Stimulated activated CD4-positive, alpha-beta T cell treated with anti-CD3 and anti-CD28 coated beads, Interleukin-2, amount 100 ng/mL, for 24 hours (primary cell): ENCODE results near the gene PNPLA3.

Experiments
- DNase-seq, 2 donors: peaks; one replicate each; pipeline ENCODE4 v3.0.0-alpha.2; 2020

Gene PNPLA3

GRCh38 chr22:43925433-43926348 lies 2.1 kb downstream of the PNPLA3 start:
- DNase-seq: no peak

DNA sequence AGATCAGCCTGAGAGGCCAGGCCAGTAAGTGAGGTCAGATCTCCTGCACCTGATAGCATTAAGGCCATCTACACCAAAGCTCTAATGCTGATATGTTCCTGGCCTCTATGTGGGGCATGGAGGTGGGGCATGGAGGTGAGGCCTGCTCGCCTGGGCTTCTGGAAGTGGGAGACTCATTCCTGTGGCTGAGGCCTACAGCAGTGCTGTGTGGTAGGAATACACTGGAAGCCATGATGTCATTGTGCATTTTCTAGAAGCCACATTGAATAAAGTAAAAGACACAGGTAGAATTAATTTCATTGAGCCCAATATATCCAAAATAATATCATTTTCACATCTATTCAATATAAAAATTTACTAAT lies 2.7 kb downstream of the PNPLA3 start:
- no peak for DNase-seq

DNA sequence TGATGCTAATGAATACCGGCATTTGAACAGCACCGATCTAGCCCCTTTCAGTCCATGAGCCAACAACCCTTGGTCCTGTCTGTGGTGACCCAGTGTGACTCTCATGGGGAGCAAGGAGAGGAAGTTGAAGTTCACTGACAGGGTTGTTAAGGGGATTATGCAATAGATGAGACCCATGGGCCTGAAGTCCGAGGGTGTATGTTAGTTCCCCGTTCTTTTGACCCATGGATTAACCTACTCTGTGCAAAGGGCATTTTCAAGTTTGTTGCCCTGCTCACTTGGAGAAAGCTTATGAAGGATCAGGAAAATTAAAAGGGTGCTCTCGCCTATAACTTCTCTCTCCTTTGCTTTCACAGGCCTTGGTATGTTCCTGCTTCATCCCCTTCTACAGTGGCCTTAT lies 4.9 kb downstream of the PNPLA3 start:
- no peak for DNase-seq

DNA sequence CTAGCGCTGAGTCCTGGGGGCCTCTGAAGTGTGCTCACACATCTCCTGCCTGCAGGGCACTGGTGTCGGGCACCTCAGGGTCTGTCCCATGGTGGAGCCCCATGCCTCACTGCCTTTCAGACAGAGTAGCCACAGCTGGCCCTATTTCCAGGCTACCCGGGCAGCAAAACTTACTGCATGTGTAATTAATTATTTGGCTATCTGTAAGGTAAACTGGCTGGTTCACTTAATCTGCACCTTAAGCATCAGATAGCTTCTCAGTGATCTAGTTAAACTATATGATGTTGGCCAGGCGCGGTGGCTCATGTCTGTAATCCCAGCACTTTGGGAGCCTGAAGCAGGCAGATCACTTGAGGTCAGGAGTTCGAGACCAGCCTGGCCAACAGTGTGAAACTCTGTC lies 5.3 kb downstream of the PNPLA3 start:
- DNase-seq: no peak

DNA sequence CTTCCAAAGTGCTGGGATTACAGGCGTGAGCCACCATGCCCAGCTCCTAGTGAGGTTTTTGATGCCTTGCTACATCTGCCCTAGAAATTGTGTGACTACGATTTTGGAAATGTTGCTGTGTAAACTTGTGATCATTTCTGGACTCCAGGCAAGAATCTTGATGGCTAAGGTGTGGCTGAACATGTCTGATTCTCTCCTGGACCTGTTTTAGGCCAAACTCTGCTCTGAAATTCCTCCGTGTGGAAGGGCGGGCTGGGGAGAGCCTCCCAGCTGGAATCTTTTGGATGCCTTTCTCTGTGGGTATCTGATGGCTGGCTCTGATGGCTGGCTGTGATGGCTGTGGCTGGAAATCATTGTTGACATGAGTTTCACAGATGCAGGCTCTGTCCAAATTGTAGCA lies 8.2 kb downstream of the PNPLA3 start:
- no peak for DNase-seq

DNA sequence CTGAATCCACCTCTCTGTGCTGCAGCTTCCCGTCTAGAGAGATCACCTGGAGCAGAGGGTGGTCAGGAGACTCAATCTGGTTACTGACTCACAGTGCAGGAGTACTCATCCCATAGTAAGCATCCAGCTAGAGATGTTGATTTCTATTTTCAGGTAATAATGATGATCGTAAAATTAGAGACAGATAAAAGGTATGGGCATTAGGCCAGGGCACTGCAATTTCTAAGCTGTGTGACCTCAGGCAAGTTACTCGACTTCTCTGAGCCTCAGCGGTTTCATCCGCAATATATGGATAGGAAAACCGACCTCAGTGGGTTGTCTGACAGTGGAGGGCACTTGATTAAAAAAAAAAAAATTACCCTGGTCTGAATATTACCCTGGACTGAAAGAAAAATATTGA lies 17.8 kb downstream of the PNPLA3 start:
- DNase-seq: no peak

DNA sequence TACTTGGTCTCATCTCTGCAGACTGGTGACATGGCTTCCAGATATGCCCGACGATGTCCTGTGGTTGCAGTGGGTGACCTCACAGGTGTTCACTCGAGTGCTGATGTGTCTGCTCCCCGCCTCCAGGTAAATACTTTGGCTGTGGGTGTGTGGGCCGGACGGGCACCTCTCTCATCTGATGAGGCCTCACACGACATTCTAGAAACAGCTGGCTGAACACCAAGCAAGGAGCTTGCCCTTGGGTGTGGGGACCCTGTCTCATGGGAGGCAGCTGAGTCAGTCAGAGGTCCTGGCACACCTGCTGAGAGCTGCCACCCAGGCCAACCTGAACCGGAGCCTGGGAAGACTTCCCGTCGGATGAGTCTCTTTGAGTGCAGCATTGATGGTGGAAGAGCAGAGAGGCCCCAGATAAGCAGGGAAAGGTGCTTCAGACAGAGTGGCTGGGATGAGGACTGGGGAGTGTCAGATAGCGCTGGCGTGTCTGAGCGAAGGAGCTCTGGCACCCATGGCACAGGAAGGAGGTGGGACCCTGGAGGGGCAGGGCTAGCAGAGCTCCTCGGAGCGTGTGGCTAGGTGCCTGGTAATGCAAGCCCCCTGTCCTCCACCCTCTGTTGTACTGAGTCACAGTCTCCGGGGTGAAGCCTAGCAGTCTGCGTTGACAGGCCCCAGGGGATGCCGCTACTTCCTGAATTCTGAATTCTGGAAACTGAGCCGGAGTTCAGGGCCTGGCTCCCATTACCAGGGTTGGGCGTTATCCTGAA lies 21.2 kb downstream of the PNPLA3 start:
- no peak for DNase-seq

DNA sequence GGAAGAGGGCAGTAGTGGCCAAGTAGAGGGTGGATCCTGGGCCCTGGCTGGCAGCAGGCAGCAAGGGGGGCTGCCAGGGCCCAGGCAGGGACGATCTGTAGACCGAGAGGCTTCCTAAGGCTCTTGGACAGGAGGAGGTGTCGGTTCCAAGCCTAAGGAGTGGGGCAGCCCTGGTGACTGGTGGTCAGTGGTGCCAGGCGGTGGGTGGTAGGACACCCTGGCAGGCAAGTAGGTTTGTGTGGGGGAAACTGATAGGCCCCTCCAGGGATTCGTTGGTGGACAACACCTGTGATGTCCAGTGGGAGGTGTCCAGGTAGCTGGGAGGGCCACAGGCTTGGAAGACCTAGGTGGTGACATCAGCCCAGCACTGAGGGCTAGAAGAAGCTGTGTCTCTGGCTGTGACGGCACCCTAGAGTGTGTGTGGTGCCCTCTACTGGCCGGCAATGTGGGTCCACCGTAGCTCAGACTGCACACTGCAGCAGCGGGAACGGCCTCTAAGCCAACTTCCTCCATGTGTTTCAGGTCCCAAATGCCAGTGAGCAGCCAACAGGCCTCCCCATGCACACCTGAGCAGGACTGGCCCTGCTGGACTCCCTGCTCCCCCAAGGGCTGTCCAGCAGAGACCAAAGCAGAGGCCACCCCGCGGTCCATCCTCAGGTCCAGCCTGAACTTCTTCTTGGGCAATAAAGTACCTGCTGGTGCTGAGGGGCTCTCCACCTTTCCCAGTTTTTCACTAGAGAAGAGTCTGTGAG lies 22.2 kb downstream of the PNPLA3 start:
- peak; percentile 77 to 80 for DNase-seq

- DNase-seq: no peak
Measured at GRCh38 chr22:43946384-43946667, 22.7 kb downstream of the PNPLA3 start.

DNA sequence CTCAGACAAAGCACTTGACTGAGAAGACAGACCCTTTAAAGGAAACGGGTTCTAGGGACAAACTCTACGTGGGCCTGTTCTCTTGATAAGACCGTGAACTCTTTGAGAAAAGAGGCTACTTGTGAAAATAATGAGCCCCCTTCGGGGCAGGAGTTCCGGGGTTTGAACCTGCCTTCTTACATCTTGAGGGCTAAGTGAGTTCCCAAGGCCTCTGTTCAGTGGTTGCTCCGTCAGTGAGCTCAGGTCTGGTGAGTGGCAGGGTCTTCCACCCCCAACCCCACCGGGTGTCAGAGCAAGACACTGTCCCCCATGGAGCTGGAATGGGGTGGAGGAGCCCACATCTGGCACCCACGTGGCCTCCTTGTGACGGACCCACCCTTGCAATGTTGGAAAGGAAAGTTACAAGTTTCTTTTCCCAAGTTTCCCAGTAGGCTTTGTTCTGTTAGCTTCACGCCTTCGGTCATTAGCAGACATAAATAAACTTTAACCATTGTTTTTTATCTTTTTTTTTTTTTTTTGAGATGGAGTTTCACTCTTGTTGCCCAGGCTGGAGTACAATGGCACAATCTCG lies 25.3 kb downstream of the PNPLA3 start:
- no peak for DNase-seq

DNA sequence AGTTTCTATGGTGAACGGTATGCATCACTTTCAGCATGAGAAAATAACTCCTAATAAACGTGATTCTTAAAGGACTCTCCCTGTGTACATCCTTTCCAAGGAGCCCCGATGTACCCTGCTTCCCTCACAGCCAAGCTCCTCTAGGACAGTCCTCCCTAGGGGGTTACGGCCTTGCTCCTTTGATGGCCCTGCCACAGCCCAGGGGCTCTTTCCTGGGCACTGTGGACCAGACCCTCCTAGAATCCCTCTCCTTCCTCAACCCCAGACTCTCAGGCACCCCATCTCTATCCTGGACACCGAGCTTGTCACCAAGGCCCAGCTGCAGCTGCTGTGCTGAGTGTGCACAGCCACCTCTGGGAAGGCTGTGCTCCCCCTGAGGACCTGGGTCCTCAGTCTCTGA lies 27.8 kb downstream of the PNPLA3 start:
- DNase-seq: no peak

DNA sequence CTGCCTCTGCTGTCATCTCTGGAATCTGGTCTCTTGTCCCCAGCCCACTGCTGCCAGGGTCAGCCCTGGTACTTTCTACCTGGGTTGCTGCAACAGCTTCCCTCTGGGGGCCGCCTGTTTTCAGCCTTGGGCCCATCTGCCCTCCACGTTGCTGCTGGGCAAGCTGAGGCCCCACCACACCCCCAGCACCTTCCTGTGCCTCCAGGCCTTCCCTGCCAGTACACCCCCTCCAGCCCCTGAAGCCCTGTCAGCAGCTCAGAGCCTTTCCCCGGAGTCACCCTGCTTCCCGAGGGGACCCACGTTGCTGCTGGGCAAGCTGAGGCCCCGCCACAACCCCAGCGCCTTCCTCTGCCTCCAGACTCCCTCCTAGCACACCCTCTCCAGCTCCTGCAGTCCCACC lies 28.4 kb downstream of the PNPLA3 start:
- no peak for DNase-seq

GRCh38 chr22:43953988-43954785 lies 30.6 kb downstream of the PNPLA3 start:
- no peak for DNase-seq

- DNase-seq: peak; percentile 92 to 93
Measured at GRCh38 chr22:43955040-43955882, 31.7 kb downstream of the PNPLA3 start, which contains the start of gene SAMM50. Gene SAMM50, plus strand, starts transcription at chr22:43955442. Its CDS starts 136 bp downstream, at chr22:43955578.

GRCh38 chr22:43955883-43956782 lies 32.5 kb downstream of the PNPLA3 start:
- DNase-seq: no peak

DNA sequence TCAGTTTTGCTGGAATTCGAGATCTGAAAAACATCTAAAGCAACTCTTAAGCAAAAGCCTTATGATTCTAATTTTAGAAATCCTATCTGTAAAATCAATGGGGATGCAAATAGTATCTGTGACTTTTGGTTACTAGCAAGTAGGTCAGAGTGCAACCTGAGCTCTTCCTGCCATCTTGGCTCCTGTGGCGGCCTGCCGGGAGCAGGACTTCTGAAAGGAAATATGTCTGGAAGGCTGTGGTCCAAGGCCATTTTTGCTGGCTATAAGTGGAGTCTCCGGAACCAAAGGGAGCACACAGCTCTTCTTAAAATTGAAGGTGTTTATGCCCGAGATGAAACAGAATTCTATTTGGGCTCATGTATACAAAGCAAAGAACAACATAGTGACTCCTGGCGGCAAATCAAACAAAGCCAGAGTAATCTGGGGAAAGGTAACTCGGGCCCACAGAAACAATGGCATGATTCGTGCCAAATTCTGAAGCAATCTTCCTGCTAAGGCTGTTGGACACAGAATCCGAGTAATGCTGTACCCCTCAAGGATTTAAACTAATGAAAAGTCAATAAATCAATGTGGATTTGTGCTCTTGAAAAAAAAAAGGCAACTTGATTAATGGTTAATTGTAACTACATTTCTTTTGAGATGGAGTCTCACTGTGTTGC lies 33.3 kb downstream of the PNPLA3 start:
- DNase-seq: no peak

- no peak for DNase-seq
Measured at GRCh38 chr22:43957871-43958270, 34.3 kb downstream of the PNPLA3 start.

DNA sequence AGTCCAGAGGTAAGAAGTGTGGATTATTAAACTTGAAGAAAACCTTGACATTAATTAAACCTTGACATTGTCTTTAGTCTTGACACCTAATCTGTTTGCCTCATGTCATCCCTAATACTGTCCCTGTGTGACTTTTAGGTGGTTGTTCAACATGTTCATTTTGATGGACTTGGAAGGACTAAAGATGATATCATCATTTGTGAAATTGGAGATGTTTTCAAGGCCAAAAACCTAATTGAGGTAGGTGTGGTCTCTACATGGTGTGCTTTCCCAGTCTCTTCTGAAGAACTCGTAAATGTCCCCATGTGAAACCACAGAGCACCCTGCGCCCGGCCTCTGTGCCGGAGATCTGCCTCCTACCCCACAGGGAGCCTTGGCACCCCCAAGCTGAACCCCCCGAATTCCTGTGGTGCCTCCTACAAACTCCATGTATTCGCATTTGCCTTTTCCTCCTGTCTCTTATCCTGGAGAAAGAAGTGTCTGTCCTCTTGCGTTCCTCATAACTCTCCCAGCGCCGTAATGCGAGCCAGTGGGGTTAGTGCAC lies 40.8 kb downstream of the PNPLA3 start:
- DNase-seq: no peak

GRCh38 chr22:43967069-43967468 lies 43.5 kb downstream of the PNPLA3 start:
- no peak for DNase-seq
